Neural cell (in vitro differentiated cells): ENCODE measurements around the gene CCDC81.

Experiments
- CTCF ChIP-seq: fragments of 450-650 bp; IDR thresholded peaks from 2 replicates; pipeline ENCODE4 v1.5.1; 2014; ENCODE audit warnings: antibody characterized with exemption, mild to moderate bottlenecking, moderate library complexity; ENCODE audit not compliant: poor library complexity, severe bottlenecking
- EZH2 ChIP-seq: fragments of 200-600, 300-800 bp; shearing (Covaris generic), sonication (generic); IDR thresholded peaks from 2 replicates; pipeline ENCODE4 v1.6.1; 2014; ENCODE audit warnings: antibody characterized with exemption, low read length, borderline replicate concordance, mild to moderate bottlenecking; ENCODE audit not compliant: insufficient read depth, poor library complexity, severe bottlenecking
- SMC3 ChIP-seq: fragments of 450-650 bp; conservative IDR thresholded peaks from 2 replicates; pipeline ENCODE4 v1.6.1; 2014; ENCODE audit warnings: antibody characterized with exemption, mild to moderate bottlenecking, moderate library complexity; ENCODE audit not compliant: poor library complexity

- TF ChIP-seq CTCF (no peak), EZH2 (no peak), SMC3 (no peak)
These were observed 56.6 kb downstream of the CCDC81 start for GRCh38 chr11:86431258-86431657.
